CD8-positive, alpha-beta memory T cell (primary cell): ENCODE results near the gene NUTM1. TPM values are rescaled to one million over a fixed set of nuclear protein-coding genes. Genes with fewer than 3 reads are reported as not detected.

Experiments
- CTCF ChIA-PET: fragments of 350-600 bp; sonication (Branson Sonifier 250); formaldehyde crosslinking; loops from one replicate; lab custom pipeline; 2021; ENCODE audit warnings: antibody characterized with exemption; lab: Charles Lee
- POLR2A ChIA-PET: fragments of 350-600 bp; sonication (Branson Sonifier 250); formaldehyde crosslinking; loops from one replicate; lab custom pipeline; 2021; ENCODE audit warnings: antibody characterized with exemption; lab: Charles Lee
- DNase-seq, 5 donors: peaks; one replicate each; pipeline versions ENCODE4 v3.0.0 to v3.0.0-alpha.2; 2020 to 2022; ENCODE audit warnings: mixed read lengths in 1 of 5
- H3K27ac ChIP-seq: one replicate; pipeline ENCODE4 v1.7.0; 2013; ENCODE audit warnings: low read depth, mild to moderate bottlenecking, low read length, moderate library complexity
- H3K27me3 ChIP-seq: 2 replicates; pipeline ENCODE4 v1.7.0; 2013; ENCODE audit warnings: low read length, mild to moderate bottlenecking; ENCODE audit not compliant: insufficient read depth, poor library complexity, severe bottlenecking
- H3K36me3 ChIP-seq: 2 replicates; pipeline ENCODE4 v1.7.0; 2013; ENCODE audit warnings: mild to moderate bottlenecking, low read length, moderate library complexity; ENCODE audit not compliant: insufficient read depth
- H3K4me1 ChIP-seq: 2 replicates; pipeline ENCODE4 v1.7.0; 2013; ENCODE audit warnings: mild to moderate bottlenecking, low read length, moderate library complexity; ENCODE audit not compliant: insufficient read depth
- H3K4me3 ChIP-seq: 2 replicates; pipeline ENCODE4 v1.7.0; 2013; ENCODE audit warnings: mild to moderate bottlenecking, low read length
- H3K9me3 ChIP-seq: 2 replicates; pipeline ENCODE4 v1.7.0; 2013; ENCODE audit warnings: mild to moderate bottlenecking, low read length
- H3K27ac Mint-ChIP-seq, 8 donors: one replicate each; pipeline ENCODE4 v1.8.0; 2020 to 2021; ENCODE audit warnings: mixed read lengths in 8 of 8, mild to moderate bottlenecking in 6 of 8, inconsistent platforms in 3 of 8, moderate library complexity in 3 of 8
- H3K27me3 Mint-ChIP-seq, 2 donors: one replicate each; pipeline ENCODE4 v1.8.0; 2020 to 2021; ENCODE audit warnings: mixed read lengths in 2 of 2, mild to moderate bottlenecking in 1 of 2, moderate library complexity in 1 of 2
- H3K36me3 Mint-ChIP-seq, 3 donors: one replicate each; pipeline ENCODE4 v1.8.0; 2020 to 2021; ENCODE audit warnings: mixed read lengths in 3 of 3, inconsistent platforms in 1 of 3, mild to moderate bottlenecking in 1 of 3
- H3K4me1 Mint-ChIP-seq, 3 donors: one replicate each; pipeline ENCODE4 v1.8.0; 2020 to 2021; ENCODE audit warnings: mixed read lengths in 3 of 3, inconsistent platforms in 1 of 3, mild to moderate bottlenecking in 1 of 3
- H3K4me3 Mint-ChIP-seq, 7 donors: one replicate each; pipeline ENCODE4 v1.8.0; 2020 to 2021; ENCODE audit warnings: mixed read lengths in 7 of 7, mild to moderate bottlenecking in 6 of 7, moderate library complexity in 4 of 7, inconsistent platforms in 2 of 7
- H3K9me3 Mint-ChIP-seq, 5 donors: one replicate each; pipeline ENCODE4 v1.8.0; 2020 to 2022; ENCODE audit warnings: mixed read lengths in 5 of 5, mild to moderate bottlenecking in 3 of 5, moderate library complexity in 2 of 5, inconsistent platforms in 1 of 5
- polyA plus RNA-seq: library from polyadenylated mRNA; unstranded; fragments of 300-500 nt; fragmentation: Illumina TruSeq; gene quantifications from one replicate; pipeline ENCODE4 v1.2.3, GENCODE V29; 2021
- total RNA-seq, 2 experiments: library from RNA; stranded (reverse); gene quantifications; one replicate each; pipeline ENCODE4 v1.2.3, GENCODE V29; 2021

The NUTM1 gene
- total and polyA plus RNA-seq, 3 experiments from 2014 or later = not detected

- Mint-ChIP-seq H3K4me1 (peaks cover 66 to 89% (median 89%) of the 10 kb centered on the region in 3 donors), H3K9me3 (no peaks in the 10 kb centered on the region), H3K27me3 (no peaks in the 10 kb centered on the region), H3K4me3 (peak overlapping the region in 6 of 7 donors; percentile 1 to 49 (median 6)), H3K27ac (peak overlapping the region in 7 of 8 donors; percentile 30 to 96 (median 47)), H3K36me3 (peaks cover 0 to 3% (median 3%) of the 10 kb centered on the region in 3 donors)
- Histone ChIP-seq H3K4me3 (peak overlapping the region; percentile 28), H3K27ac (no peak overlapping the region), H3K27me3 (no peaks in the 10 kb centered on the region), H3K4me1 (peaks cover 80% of the 10 kb centered on the region), H3K9me3 (no peaks in the 10 kb centered on the region), H3K36me3 (no peaks in the 10 kb centered on the region)
- ChIA-PET POLR2A (no interaction called here), CTCF (interaction anchor here (1.9 kb wide), 1 partner anchor 11 kb away, joined by 6 read pairs; the partner anchor contains the start of genes NOP10 and NUTM1)
- peak in 2 of 5 donors; percentile 55 to 62 for DNase-seq
Measured at GRCh38 chr15:34331809-34332208, 11.3 kb upstream of the NUTM1 start.

DNA sequence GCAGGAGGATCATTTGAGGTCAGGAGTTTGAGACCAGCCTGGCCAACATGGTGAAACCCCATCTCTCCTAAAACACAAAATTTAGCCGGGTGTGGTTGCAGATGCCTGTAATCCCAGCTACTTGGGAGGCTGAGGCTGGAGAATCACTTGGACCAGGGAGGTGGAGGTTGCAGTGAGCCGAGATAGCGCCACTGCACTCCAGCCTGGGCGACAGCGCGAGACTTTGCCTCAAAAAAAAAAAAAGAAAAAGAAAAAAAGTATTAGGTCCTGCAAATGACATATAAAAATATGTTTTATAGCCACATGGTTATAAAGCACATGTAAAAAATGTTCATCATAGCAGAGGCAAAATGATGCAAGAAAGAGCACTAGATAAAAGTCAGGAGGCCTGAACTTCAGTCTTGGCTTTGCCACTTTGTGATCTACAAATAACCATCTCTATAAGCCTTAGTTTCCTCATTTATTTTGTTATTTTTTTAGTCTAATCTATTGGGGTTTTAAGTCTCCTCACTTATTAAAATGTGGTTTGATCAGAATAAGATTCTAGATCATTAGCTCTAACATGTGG is 10.5 kb upstream of the NUTM1 start:
- Histone ChIP-seq H3K9me3 (no peaks in the 10 kb centered on the region), H3K4me1 (peaks cover 82% of the 10 kb centered on the region), H3K27ac (no peak overlapping the region), H3K36me3 (no peaks in the 10 kb centered on the region), H3K27me3 (no peaks in the 10 kb centered on the region), H3K4me3 (no peak overlapping the region)
- POLR2A ChIA-PET = no interaction called here
- peaks cover 70 to 93% (median 87%) of the 10 kb centered on the region in 3 donors for H3K4me1 Mint-ChIP-seq
- CTCF ChIA-PET = interaction anchor here (1.0 to 1.9 kb wide), 3 partner anchors 10 to 35 kb away, joined by 3 to 10 read pairs (median 4); partner anchors contain the start of genes LPCAT4, NOP10 and NUTM1
- no peak for DNase-seq
- H3K4me3 Mint-ChIP-seq = peak overlapping the region in 3 of 7 donors; percentile 1 to 39 (median 2)
- H3K27ac Mint-ChIP-seq = peak overlapping the region in 7 of 8 donors; percentile 22 to 96 (median 43)
- H3K36me3 Mint-ChIP-seq = peaks cover 0 to 7% (median 3%) of the 10 kb centered on the region in 3 donors
- no peaks in the 10 kb centered on the region for H3K9me3 Mint-ChIP-seq
- peaks cover 0 to 3% of the 10 kb centered on the region in 2 donors for H3K27me3 Mint-ChIP-seq

DNA sequence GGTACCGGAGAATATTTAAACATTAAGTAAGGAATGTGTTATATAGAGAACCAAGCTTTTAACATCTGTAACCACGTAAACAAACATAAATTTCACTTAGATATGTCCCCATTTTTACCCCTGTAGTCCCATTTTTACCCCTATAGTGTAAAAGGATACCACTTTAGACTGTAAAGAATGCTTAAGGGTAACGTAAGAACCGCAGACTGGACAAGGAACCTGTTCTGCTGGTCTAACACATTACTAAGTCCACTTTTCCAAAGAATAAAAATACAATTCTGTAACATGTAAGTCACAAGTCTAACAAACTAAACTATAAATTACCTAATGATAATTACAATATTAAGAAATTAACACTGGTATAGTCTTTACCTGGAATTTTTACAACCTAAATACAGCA is 8.4 kb upstream of the NUTM1 start:
- Mint-ChIP-seq H3K4me1 (peaks cover 59 to 83% (median 73%) of the 10 kb centered on the region in 3 donors), H3K9me3 (no peaks in the 10 kb centered on the region), H3K36me3 (peaks cover 0 to 15% (median 0%) of the 10 kb centered on the region in 3 donors), H3K27ac (peak overlapping the region; percentile 54 to 99 (median 92)), H3K4me3 (peak overlapping the region; percentile 87 to 100 (median 97)), H3K27me3 (peaks cover 0 to 3% of the 10 kb centered on the region in 2 donors)
- H3K4me1 ChIP-seq = peaks cover 74% of the 10 kb centered on the region
- no peaks in the 10 kb centered on the region for H3K27me3 ChIP-seq
- POLR2A ChIA-PET = no interaction called here
- DNase-seq = no peak
- no peak overlapping the region for H3K27ac ChIP-seq
- H3K9me3 ChIP-seq = no peaks in the 10 kb centered on the region
- CTCF ChIA-PET = interaction anchor here (1.3 to 1.9 kb wide), 2 partner anchors 8 to 33 kb away, joined by 3 to 10 read pairs; partner anchors contain the start of gene LPCAT4
- peaks cover under 1% of the 10 kb centered on the region for H3K36me3 ChIP-seq
- H3K4me3 ChIP-seq = peak overlapping the region; percentile 89

- H3K4me3 Mint-ChIP-seq = peak overlapping the region; percentile 82 to 100 (median 97)
- H3K27ac ChIP-seq = no peak overlapping the region
- POLR2A ChIA-PET = interaction anchor here (0.6 to 4.2 kb wide), 3 partner anchors 8 to 34 kb away, joined by 3 to 42 read pairs (median 11); partner anchors contain the start of gene LPCAT4
- peaks cover 0 to 3% of the 10 kb centered on the region in 2 donors for H3K27me3 Mint-ChIP-seq
- peaks cover 60 to 81% (median 74%) of the 10 kb centered on the region in 3 donors for H3K4me1 Mint-ChIP-seq
- peaks cover 6% of the 10 kb centered on the region for H3K36me3 ChIP-seq
- no peak for DNase-seq
- H3K4me3 ChIP-seq = peak overlapping the region; percentile 89
- H3K9me3 Mint-ChIP-seq = no peaks in the 10 kb centered on the region
- peaks cover 71% of the 10 kb centered on the region for H3K4me1 ChIP-seq
- H3K36me3 Mint-ChIP-seq = peaks cover 0 to 22% (median 0%) of the 10 kb centered on the region in 3 donors
- peak overlapping the region; percentile 30 to 99 (median 96) for H3K27ac Mint-ChIP-seq
- no peaks in the 10 kb centered on the region for H3K9me3 ChIP-seq
- CTCF ChIA-PET = interaction anchor here (0.8 to 3.9 kb wide), 4 partner anchors 7 to 32 kb away, joined by 3 to 39 read pairs (median 3); partner anchors contain the start of gene LPCAT4
- H3K27me3 ChIP-seq = no peaks in the 10 kb centered on the region
Measured at GRCh38 chr15:34335176-34336032, 7.7 kb upstream of the NUTM1 start.

DNA sequence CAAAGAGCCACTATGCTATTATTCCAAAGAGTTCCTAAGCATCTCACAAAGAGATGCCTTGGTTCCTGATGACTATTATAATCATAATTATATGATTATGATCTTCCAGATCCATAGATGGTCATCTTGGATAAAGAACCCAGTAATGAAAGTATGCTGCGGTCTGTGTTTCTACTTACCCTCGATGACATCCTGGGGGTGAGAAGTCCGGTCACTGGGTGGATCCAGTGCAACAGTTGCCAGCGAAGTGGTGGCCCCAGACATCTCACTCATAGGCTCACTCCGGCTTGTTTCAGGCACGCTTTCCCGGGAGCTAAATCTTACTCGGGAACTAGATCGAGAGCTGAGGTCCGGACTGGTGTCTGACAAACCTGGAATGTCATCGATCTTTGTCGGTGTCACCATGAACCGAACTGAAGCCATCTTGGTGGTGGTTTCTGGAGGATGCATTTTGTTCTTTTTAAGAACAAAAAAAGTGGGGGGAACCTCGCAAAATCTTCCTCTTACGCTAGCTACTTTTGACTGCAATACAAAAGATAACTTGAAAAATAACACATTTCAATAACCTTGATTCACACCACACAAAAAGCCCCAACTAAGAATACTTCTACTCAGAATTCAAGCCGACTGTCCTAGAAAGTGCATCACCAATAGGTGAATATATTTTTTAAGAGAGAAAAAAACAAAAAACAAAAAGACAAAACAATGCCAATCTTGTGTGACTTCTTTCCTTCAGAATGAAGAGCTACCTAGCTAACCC is 6.7 kb upstream of the NUTM1 start:
- no peaks in the 10 kb centered on the region for H3K9me3 ChIP-seq
- ChIA-PET POLR2A (interaction anchor here (0.6 to 4.2 kb wide), 6 partner anchors 8 to 247 kb away, joined by 3 to 42 read pairs (median 6); partner anchors contain the start of genes EMC7, GOLGA8B, LPCAT4 and PGBD4), CTCF (interaction anchor here (1.1 to 3.9 kb wide), 3 partner anchors 8 to 31 kb away, joined by 3 to 39 read pairs (median 19); partner anchors contain the start of gene LPCAT4)
- peaks cover 65% of the 10 kb centered on the region for H3K4me1 ChIP-seq
- H3K36me3 Mint-ChIP-seq = peaks cover 0 to 30% (median 0%) of the 10 kb centered on the region in 3 donors
- DNase-seq = no peak
- no peaks in the 10 kb centered on the region for H3K27me3 ChIP-seq
- H3K36me3 ChIP-seq = peaks cover 6% of the 10 kb centered on the region
- peak overlapping the region; percentile 85 for H3K27ac ChIP-seq
- H3K4me3 ChIP-seq = peak overlapping the region; percentile 89
- peak overlapping the region; percentile 91 to 100 (median 97) for H3K4me3 Mint-ChIP-seq
- H3K27me3 Mint-ChIP-seq = peaks cover 0 to 3% of the 10 kb centered on the region in 2 donors
- H3K9me3 Mint-ChIP-seq = no peaks in the 10 kb centered on the region
- H3K4me1 Mint-ChIP-seq = peaks cover 58 to 75% (median 71%) of the 10 kb centered on the region in 3 donors
- H3K27ac Mint-ChIP-seq = peak overlapping the region; percentile 85 to 99 (median 96)

- peak overlapping the region; percentile 85 to 99 (median 96) for H3K27ac Mint-ChIP-seq
- peaks cover 6% of the 10 kb centered on the region for H3K36me3 ChIP-seq
- H3K27ac ChIP-seq = peak overlapping the region; percentile 85
- no peaks in the 10 kb centered on the region for H3K27me3 ChIP-seq
- ChIA-PET CTCF (interaction anchor here (0.7 to 3.9 kb wide), 4 partner anchors 9 to 246 kb away, joined by 3 to 39 read pairs (median 11); partner anchors contain the start of genes GOLGA8B and LPCAT4), POLR2A (interaction anchor here (0.6 to 4.2 kb wide), 8 partner anchors 9 to 246 kb away, joined by 3 to 42 read pairs (median 4); partner anchors contain the start of genes EMC7, GOLGA8B, LPCAT4 and PGBD4)
- peak overlapping the region; percentile 91 to 100 (median 97) for H3K4me3 Mint-ChIP-seq
- no peak for DNase-seq
- no peaks in the 10 kb centered on the region for H3K9me3 Mint-ChIP-seq
- H3K4me1 Mint-ChIP-seq = peaks cover 59 to 75% (median 71%) of the 10 kb centered on the region in 3 donors
- H3K36me3 Mint-ChIP-seq = peaks cover 0 to 36% (median 0%) of the 10 kb centered on the region in 3 donors
- peak overlapping the region; percentile 89 for H3K4me3 ChIP-seq
- peaks cover 0 to 3% of the 10 kb centered on the region in 2 donors for H3K27me3 Mint-ChIP-seq
- H3K4me1 ChIP-seq = peaks cover 64% of the 10 kb centered on the region
- H3K9me3 ChIP-seq = no peaks in the 10 kb centered on the region
Measured at GRCh38 chr15:34336991-34337556, 6.0 kb upstream of the NUTM1 start.
